Keratinocyte (primary cell): ENCODE measurements around the gene SPATA31D3. TPM values are rescaled to one million over a fixed set of nuclear protein-coding genes. Genes with fewer than 3 reads are reported as not detected.

Source experiments
- DNase-seq: peaks from one replicate; pipeline ENCODE4 v3.0.0-alpha.2; 2011; ENCODE audit warnings: low read depth, missing footprints, low spot score
- FAIRE-seq: peaks from 2 replicates; lab custom pipeline; 2011; peaks lifted over from hg19 to GRCh38; lab: Jason Lieb, UNC
- H2AFZ ChIP-seq: 2 replicates; pipeline ENCODE4 v1.6.0; 2012; ENCODE audit warnings: low read length, control low read depth, inconsistent platforms; ENCODE audit not compliant: control insufficient read depth
- H3K27ac ChIP-seq: 2 replicates; pipeline ENCODE4 v1.5.1; 2011; ENCODE audit warnings: low read length; ENCODE audit not compliant: control insufficient read depth, insufficient read depth
- H3K27me3 ChIP-seq: 3 replicates; pipeline ENCODE4 v1.6.0; 2011; ENCODE audit warnings: low read length; ENCODE audit not compliant: control insufficient read depth, insufficient read depth; ENCODE audit errors: extremely low read depth
- H3K36me3 ChIP-seq, 2 experiments: 2 replicates in 1 of 2; 3 replicates in 1 of 2; pipeline ENCODE4 v1.5.1; 2011; ENCODE audit warnings: low read length in 2 of 2, mild to moderate bottlenecking in 1 of 2; ENCODE audit not compliant: control insufficient read depth in 2 of 2, insufficient read depth in 2 of 2; ENCODE audit errors: extremely low read depth in 1 of 2
- H3K4me1 ChIP-seq: 3 replicates; pipeline ENCODE4 v1.5.1; 2011; ENCODE audit warnings: low read length; ENCODE audit not compliant: control insufficient read depth, insufficient read depth; ENCODE audit errors: extremely low read depth
- H3K4me2 ChIP-seq: 3 replicates; pipeline ENCODE4 v1.6.0; 2011; ENCODE audit warnings: low read depth, low read length; ENCODE audit not compliant: control insufficient read depth, insufficient read depth; ENCODE audit errors: extremely low read depth
- H3K4me3 ChIP-seq, 3 experiments: fragments of 200-600 bp in 1 of 3; sonication (generic) in 1 of 3; 2 replicates in 2 of 3; 3 replicates in 1 of 3; pipeline ENCODE4 v1.5.1; 2011 to 2016; ENCODE audit warnings: low read length in 3 of 3, mild to moderate bottlenecking in 3 of 3, control low read depth in 2 of 3, inconsistent platforms in 1 of 3, low read depth in 1 of 3, mixed read lengths in 1 of 3, mixed run types in 1 of 3, moderate library complexity in 1 of 3; ENCODE audit not compliant: control insufficient read depth in 2 of 3, insufficient read depth in 2 of 3; ENCODE audit errors: extremely low read depth in 1 of 3
- H3K79me2 ChIP-seq: 2 replicates; pipeline ENCODE4 v1.6.0; 2012; ENCODE audit warnings: low read length; ENCODE audit not compliant: control insufficient read depth, insufficient read depth
- H3K9ac ChIP-seq: 3 replicates; pipeline ENCODE4 v1.6.0; 2011; ENCODE audit warnings: low read length; ENCODE audit not compliant: control insufficient read depth, insufficient read depth; ENCODE audit errors: extremely low read depth
- H3K9me1 ChIP-seq: 3 replicates; pipeline ENCODE4 v1.6.0; 2011; ENCODE audit warnings: low read length; ENCODE audit not compliant: control insufficient read depth, insufficient read depth; ENCODE audit errors: extremely low read depth
- H3K9me3 ChIP-seq: 2 replicates; pipeline ENCODE4 v1.5.1; 2012; ENCODE audit warnings: low read depth, low read length; ENCODE audit not compliant: control insufficient read depth
- H4K20me1 ChIP-seq: 3 replicates; pipeline ENCODE4 v1.6.0; 2011; ENCODE audit warnings: low read length; ENCODE audit not compliant: control insufficient read depth, insufficient read depth; ENCODE audit errors: extremely low read depth
- EZH2 ChIP-seq: IDR thresholded peaks from one replicate; pipeline ENCODE4 v1.6.1; 2012; ENCODE audit warnings: inconsistent platforms, mild to moderate bottlenecking, low read length, moderate library complexity
- dilution Hi-C: fragments of 300-500 bp; cut with MboI; formaldehyde crosslinking; loops from one replicate; pipeline ENCODE4 v1.7.0; 2020; ENCODE audit warnings: low sequenced_read_pairs; ENCODE audit not compliant: extremely low pct_ligation_motif_present
- polyA plus RNA-seq, 5 experiments: library from polyadenylated mRNA; depleted of rRNA in 3 of 5; stranded (reverse) in 3 of 5; stranded (forward) in 1 of 5; unstranded in 1 of 5; fragments of >200 nt; gene quantifications; 1 replicate in 1 of 5; 2 replicates in 3 of 5; 3 replicates in 1 of 5; pipeline versions ENCODE4 v1.2.1 to v1.2.3, GENCODE V29; 2011 to 2012; ENCODE audit warnings: missing spikeins in 2 of 5, low read depth in 1 of 5, low replicate concordance in 1 of 5
- TF ChIP-seq, protein P1 (sequence below), 3 experiments: IDR thresholded peaks in 1 of 3; conservative IDR thresholded peaks in 1 of 3; optimal IDR thresholded peaks in 1 of 3; 2 replicates in 2 of 3; 3 replicates in 1 of 3; pipeline versions ENCODE3 to v1.5.1; 2011; ENCODE audit warnings: low read length in 3 of 3, mild to moderate bottlenecking in 3 of 3, moderate library complexity in 2 of 3, control low read depth in 1 of 3, inconsistent platforms in 1 of 3; ENCODE audit not compliant: insufficient read depth in 2 of 3; ENCODE audit errors: extremely low read depth in 1 of 3

Gene SPATA31D3
- polyA plus RNA-seq, 1 donor (not counting 4 experiments of a cell fraction or from before 2014, with no cell fraction given) = not detected

DNA sequence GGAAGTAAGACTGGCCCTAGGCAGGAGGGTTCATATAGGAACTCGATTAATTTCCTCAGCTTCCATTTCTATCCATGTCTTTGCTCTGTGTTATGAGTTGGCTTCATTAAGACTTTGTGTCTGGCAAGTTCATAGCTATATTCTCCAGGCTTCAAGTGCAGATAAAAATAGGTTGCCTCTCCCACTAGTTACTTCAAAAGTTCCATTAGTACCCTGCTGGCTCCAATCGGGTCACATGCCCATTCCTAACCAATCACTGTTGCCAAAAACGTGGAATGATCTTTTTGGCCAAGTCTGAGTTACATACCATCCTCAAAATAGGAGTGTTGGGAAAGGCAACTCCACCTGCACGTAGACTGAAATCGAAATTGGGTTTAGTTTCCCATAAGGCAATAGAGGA is 31.5 kb downstream of the SPATA31D3 start:
- H3K9me1 ChIP-seq = no peaks in the 10 kb centered on the region
- H3K27ac ChIP-seq = no peak overlapping the region
- H3K9ac ChIP-seq = no peak overlapping the region
- no peaks in the 10 kb centered on the region for H3K27me3 ChIP-seq
- FAIRE-seq (no peak), DNase-seq (no peak)
- dilution Hi-C loops = no loop called here
- H3K36me3 ChIP-seq = no peaks in the 10 kb centered on the region
- H3K4me2 ChIP-seq = no peak overlapping the region
- H4K20me1 ChIP-seq = no peaks in the 10 kb centered on the region
- no peaks in the 10 kb centered on the region for H3K4me1 ChIP-seq
- no peak overlapping the region for H3K4me3 ChIP-seq
- H3K79me2 ChIP-seq = no peaks in the 10 kb centered on the region
- H3K9me3 ChIP-seq = no peaks in the 10 kb centered on the region
- no peak overlapping the region for H2AFZ ChIP-seq
- TF ChIP-seq, protein P1, sequence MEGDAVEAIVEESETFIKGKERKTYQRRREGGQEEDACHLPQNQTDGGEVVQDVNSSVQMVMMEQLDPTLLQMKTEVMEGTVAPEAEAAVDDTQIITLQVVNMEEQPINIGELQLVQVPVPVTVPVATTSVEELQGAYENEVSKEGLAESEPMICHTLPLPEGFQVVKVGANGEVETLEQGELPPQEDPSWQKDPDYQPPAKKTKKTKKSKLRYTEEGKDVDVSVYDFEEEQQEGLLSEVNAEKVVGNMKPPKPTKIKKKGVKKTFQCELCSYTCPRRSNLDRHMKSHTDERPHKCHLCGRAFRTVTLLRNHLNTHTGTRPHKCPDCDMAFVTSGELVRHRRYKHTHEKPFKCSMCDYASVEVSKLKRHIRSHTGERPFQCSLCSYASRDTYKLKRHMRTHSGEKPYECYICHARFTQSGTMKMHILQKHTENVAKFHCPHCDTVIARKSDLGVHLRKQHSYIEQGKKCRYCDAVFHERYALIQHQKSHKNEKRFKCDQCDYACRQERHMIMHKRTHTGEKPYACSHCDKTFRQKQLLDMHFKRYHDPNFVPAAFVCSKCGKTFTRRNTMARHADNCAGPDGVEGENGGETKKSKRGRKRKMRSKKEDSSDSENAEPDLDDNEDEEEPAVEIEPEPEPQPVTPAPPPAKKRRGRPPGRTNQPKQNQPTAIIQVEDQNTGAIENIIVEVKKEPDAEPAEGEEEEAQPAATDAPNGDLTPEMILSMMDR (optimal IDR thresholded peaks at IDR 0.05 in 1 of 3, IDR thresholded peaks at IDR 0.05 in 1 of 3, conservative IDR thresholded peaks at IDR 0.05 in 1 of 3; ENCODE audit: extremely low read depth in 1 of 3, insufficient read depth in 2 of 3, low read length in 3 of 3) = no peak
- TF ChIP-seq EZH2 = no peak

DNA sequence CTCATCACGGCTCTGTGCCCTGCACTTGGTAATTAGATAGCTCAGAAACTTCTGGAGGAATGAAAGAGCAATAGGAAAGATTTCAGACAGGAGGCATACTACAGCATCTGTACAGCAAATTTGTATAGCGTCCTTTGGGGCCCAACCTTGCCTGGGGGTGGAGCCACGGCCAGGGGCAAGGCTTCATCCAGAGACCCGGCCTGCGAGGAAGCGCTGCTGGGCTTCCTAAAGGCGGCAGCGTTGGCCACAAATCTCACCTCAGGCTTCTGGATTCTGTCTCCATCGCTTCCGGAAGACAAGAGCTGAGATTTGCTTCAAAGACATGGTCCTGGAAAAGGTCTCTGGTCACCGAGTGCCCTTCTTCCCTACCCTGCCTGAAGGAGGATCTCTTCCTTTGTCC is 33.1 kb downstream of the SPATA31D3 start:
- TF ChIP-seq, protein P1 (optimal IDR thresholded peaks at IDR 0.05 in 1 of 3, IDR thresholded peaks at IDR 0.05 in 1 of 3, conservative IDR thresholded peaks at IDR 0.05 in 1 of 3; ENCODE audit: extremely low read depth in 1 of 3, insufficient read depth in 2 of 3, low read length in 3 of 3) = no peak
- no peak for TF ChIP-seq EZH2
- Histone ChIP-seq H3K9me1 (no peaks in the 10 kb centered on the region), H3K27ac (no peak overlapping the region), H3K9ac (no peak overlapping the region), H2AFZ (no peak overlapping the region), H3K4me1 (no peaks in the 10 kb centered on the region), H3K36me3 (no peaks in the 10 kb centered on the region), H3K9me3 (no peaks in the 10 kb centered on the region), H3K4me3 (no peak overlapping the region), H4K20me1 (no peaks in the 10 kb centered on the region), H3K4me2 (no peak overlapping the region), H3K27me3 (no peaks in the 10 kb centered on the region), H3K79me2 (no peaks in the 10 kb centered on the region)
- DNase-seq (no peak), FAIRE-seq (no peak)
- dilution Hi-C loops = no loop called here
